H1 (cell line): Measurements from ENCODE around the gene SLIRP. TPM values are rescaled to one million over a fixed set of nuclear protein-coding genes. Genes with fewer than 3 reads are reported as not detected.

Experiments
- CTCF ChIA-PET: fragments of 300-600 bp; sonication (Branson Sonifier 250); formaldehyde crosslinking; loops from one replicate; lab custom pipeline; 2021; ENCODE audit not compliant: partially characterized antibody; lab: Charles Lee
- POLR2A ChIA-PET: fragments of 300-600 bp; sonication (Branson Sonifier 250); formaldehyde crosslinking; loops from one replicate; lab custom pipeline; 2021; ENCODE audit warnings: inconsistent platforms; ENCODE audit not compliant: partially characterized antibody; lab: Charles Lee
- DNase-seq, 2 experiments: peaks; one replicate each; pipeline versions ENCODE4 v3.0.0 to v3.0.0-alpha.2; 2010 to 2022; ENCODE audit warnings: low spot score in 2 of 2, low read depth in 1 of 2, mixed read lengths in 1 of 2
- FAIRE-seq: peaks from 2 replicates; lab custom pipeline; 2011; peaks lifted over from hg19 to GRCh38; lab: Jason Lieb, UNC
- H2AFZ ChIP-seq: 2 replicates; pipeline ENCODE4 v1.8.1; 2012; ENCODE audit warnings: low read length, inconsistent platforms
- H2AK5ac ChIP-seq: 2 replicates; pipeline ENCODE4 v1.6.1; 2013; ENCODE audit warnings: low read depth, low read length
- H2BK120ac ChIP-seq: replicated peaks from 2 replicates; pipeline ENCODE3; 2013; ENCODE audit warnings: low read depth, low read length, inconsistent platforms
- H2BK12ac ChIP-seq: 2 replicates; pipeline ENCODE4 v1.6.1; 2013; ENCODE audit warnings: low read depth, low read length
- H2BK15ac ChIP-seq: 2 replicates; pipeline ENCODE4 v1.6.1; 2013; ENCODE audit warnings: low read length
- H2BK20ac ChIP-seq: 2 replicates; pipeline ENCODE4 v1.6.1; 2013; ENCODE audit warnings: low read length
- H2BK5ac ChIP-seq: 2 replicates; pipeline ENCODE4 v1.6.1; 2013; ENCODE audit warnings: low read depth, low read length
- H3K14ac ChIP-seq: 2 replicates; pipeline ENCODE4 v1.6.1; 2013; ENCODE audit warnings: inconsistent platforms; ENCODE audit not compliant: insufficient read length
- H3K18ac ChIP-seq: 2 replicates; pipeline ENCODE4 v1.6.1; 2013; ENCODE audit warnings: low read length; ENCODE audit errors: extremely low read depth
- H3K23ac ChIP-seq: 2 replicates; pipeline ENCODE4 v1.6.1; 2013; ENCODE audit warnings: inconsistent platforms; ENCODE audit not compliant: insufficient read length
- H3K23me2 ChIP-seq: 2 replicates; pipeline ENCODE4 v1.6.1; 2013; ENCODE audit warnings: low read depth, low read length
- H3K27ac ChIP-seq: 2 replicates; pipeline ENCODE4 v1.6.1; 2011; ENCODE audit warnings: low read depth, low read length, inconsistent platforms
- H3K27me3 ChIP-seq, 4 experiments: replicated peaks in 1 of 4; 1 replicate in 1 of 4; 2 replicates in 3 of 4; pipeline versions ENCODE4 v1.6.1 to v1.8.1; 2011 to 2013; ENCODE audit warnings: low read length in 3 of 4, mild to moderate bottlenecking in 3 of 4, inconsistent platforms in 2 of 4, mixed read lengths in 2 of 4, moderate library complexity in 1 of 4; ENCODE audit not compliant: control insufficient read depth in 3 of 4, insufficient read depth in 3 of 4; ENCODE audit errors: extremely low read depth in 1 of 4
- H3K36me3 ChIP-seq, 4 experiments: 2 replicates each; pipeline versions ENCODE4 v1.6.1 to v1.8.1; 2011 to 2013; ENCODE audit warnings: mild to moderate bottlenecking in 4 of 4, low read length in 3 of 4, moderate library complexity in 2 of 4, control low read depth in 1 of 4, inconsistent platforms in 1 of 4; ENCODE audit not compliant: insufficient read depth in 4 of 4, control insufficient read depth in 2 of 4
- H3K4ac ChIP-seq: replicated peaks from 2 replicates; pipeline ENCODE3; 2013; ENCODE audit warnings: low read length, low read depth, mixed read lengths, inconsistent platforms; ENCODE audit not compliant: insufficient read length
- H3K4me1 ChIP-seq, 4 experiments: replicated peaks in 1 of 4; 1 replicate in 1 of 4; 2 replicates in 3 of 4; pipeline versions ENCODE4 v1.6.1 to v1.8.1; 2011 to 2013; ENCODE audit warnings: low read length in 3 of 4, inconsistent platforms in 2 of 4, mixed read lengths in 1 of 4; ENCODE audit not compliant: insufficient read depth in 4 of 4, control insufficient read depth in 3 of 4
- H3K4me2 ChIP-seq, 2 experiments: 2 replicates each; pipeline versions ENCODE4 v1.6.1 to v1.8.1; 2011 to 2013; ENCODE audit warnings: low read depth in 2 of 2, low read length in 2 of 2, control low read depth in 1 of 2, inconsistent platforms in 1 of 2, mild to moderate bottlenecking in 1 of 2; ENCODE audit not compliant: insufficient read depth in 1 of 2
- H3K4me3 ChIP-seq, 4 experiments: fragments of 200-600, 300-600 bp in 1 of 4; sonication (generic), shearing (Covaris generic), sonication (Bioruptor Twin) in 1 of 4; 2 replicates each; pipeline versions ENCODE4 v1.5.1 to v1.8.1; 2011 to 2016; ENCODE audit warnings: low read length in 4 of 4, low read depth in 3 of 4, control low read depth in 2 of 4, inconsistent platforms in 2 of 4, mild to moderate bottlenecking in 2 of 4, mixed read lengths in 1 of 4, moderate library complexity in 1 of 4; ENCODE audit not compliant: insufficient read depth in 2 of 4; ENCODE audit errors: extremely low read depth in 1 of 4
- H3K56ac ChIP-seq: replicated peaks from 2 replicates; pipeline ENCODE3; 2013; ENCODE audit warnings: low read depth, mild to moderate bottlenecking, mixed read lengths, low read length, inconsistent platforms; ENCODE audit not compliant: insufficient read length
- H3K79me1 ChIP-seq: 2 replicates; pipeline ENCODE4 v1.6.1; 2013; ENCODE audit warnings: low read depth, low read length, control low read depth
- H3K79me2 ChIP-seq, 2 experiments: 2 replicates each; pipeline versions ENCODE4 v1.6.1 to v1.8.1; 2012 to 2013; ENCODE audit warnings: low read length in 2 of 2, mild to moderate bottlenecking in 2 of 2, inconsistent platforms in 1 of 2; ENCODE audit not compliant: insufficient read depth in 2 of 2, control insufficient read depth in 1 of 2
- H3K9ac ChIP-seq, 4 experiments: replicated peaks in 1 of 4; 1 replicate in 1 of 4; 2 replicates in 3 of 4; pipeline versions ENCODE4 v1.6.1 to v1.8.1; 2011 to 2013; ENCODE audit warnings: low read depth in 3 of 4, low read length in 3 of 4, control low read depth in 2 of 4, mild to moderate bottlenecking in 2 of 4, moderate library complexity in 2 of 4, inconsistent platforms in 1 of 4; ENCODE audit errors: extremely low read depth in 1 of 4
- H3K9me3 ChIP-seq, 2 experiments: 2 replicates each; pipeline versions ENCODE4 v1.6.1 to v1.8.1; 2012 to 2013; ENCODE audit warnings: mild to moderate bottlenecking in 2 of 2, moderate library complexity in 2 of 2, control low read depth in 1 of 2, inconsistent platforms in 1 of 2, low read depth in 1 of 2, low read length in 1 of 2, mixed read lengths in 1 of 2; ENCODE audit not compliant: insufficient read depth in 2 of 2
- H4K20me1 ChIP-seq, 2 experiments: replicated peaks in 1 of 2; 2 replicates each; pipeline versions ENCODE3 to v1.8.1; 2011 to 2013; ENCODE audit warnings: inconsistent platforms in 2 of 2, low read length in 2 of 2, mild to moderate bottlenecking in 1 of 2; ENCODE audit not compliant: insufficient read depth in 2 of 2, control insufficient read depth in 1 of 2
- H4K5ac ChIP-seq: 2 replicates; pipeline ENCODE4 v1.6.1; 2013; ENCODE audit warnings: low read length, low read depth, mixed read lengths, inconsistent platforms; ENCODE audit not compliant: insufficient read length
- H4K8ac ChIP-seq: 2 replicates; pipeline ENCODE4 v1.8.0; 2013; ENCODE audit warnings: mild to moderate bottlenecking, moderate library complexity, low read length, inconsistent platforms; ENCODE audit not compliant: insufficient read depth; ENCODE audit errors: extremely low read depth
- H4K91ac ChIP-seq: replicated peaks from 2 replicates; pipeline ENCODE3; 2013; ENCODE audit warnings: low read length, mixed read lengths, inconsistent platforms; ENCODE audit not compliant: insufficient read length
- ASH2L ChIP-seq: fragments of 200-600, 300-600 bp; sonication (generic); IDR thresholded peaks from one replicate; pipeline ENCODE4 v1.7.1; 2017; ENCODE audit warnings: low read length
- EP300 ChIP-seq, 2 experiments: IDR thresholded peaks; 1 replicate in 1 of 2; 2 replicates in 1 of 2; pipeline ENCODE4 v1.6.1; 2011 to 2012; ENCODE audit warnings: low read depth in 2 of 2, low read length in 2 of 2, mild to moderate bottlenecking in 2 of 2, borderline replicate concordance in 1 of 2, inconsistent platforms in 1 of 2, moderate library complexity in 1 of 2
- EZH2 ChIP-seq: fragments of 200-600 bp; sonication (generic); IDR thresholded peaks from 2 replicates; pipeline ENCODE4 v1.7.1; 2012; ENCODE audit warnings: low read depth, mild to moderate bottlenecking, moderate library complexity, low read length, inconsistent platforms; ENCODE audit not compliant: severe bottlenecking
- FOSL1 ChIP-seq: IDR thresholded peaks from 2 replicates; pipeline ENCODE4 v1.6.1; 2011; ENCODE audit warnings: mild to moderate bottlenecking, low read depth, low read length, moderate library complexity; ENCODE audit not compliant: insufficient read depth
- JUN ChIP-seq: IDR thresholded peaks from 2 replicates; pipeline ENCODE4 v1.6.1; 2011; ENCODE audit warnings: low read depth, mild to moderate bottlenecking, improper control_type of control experiment, low read length
- MAFK ChIP-seq: IDR thresholded peaks from 2 replicates; pipeline ENCODE4 v1.6.1; 2012; ENCODE audit warnings: low read depth, mild to moderate bottlenecking, improper control_type of control experiment, low read length
- RXRA ChIP-seq: IDR thresholded peaks from 2 replicates; pipeline ENCODE4 v1.6.1; 2011; ENCODE audit warnings: low read depth, mild to moderate bottlenecking, low read length, moderate library complexity; ENCODE audit not compliant: insufficient read depth
- SP1 ChIP-seq: IDR thresholded peaks from 2 replicates; pipeline ENCODE4 v1.6.1; 2011; ENCODE audit warnings: low read depth, low read length
- TAF1 ChIP-seq: IDR thresholded peaks from 2 replicates; pipeline ENCODE4 v1.6.1; 2011; ENCODE audit warnings: mild to moderate bottlenecking, low read depth, low read length
- TBP ChIP-seq: IDR thresholded peaks from 2 replicates; pipeline ENCODE4 v1.6.1; 2011; ENCODE audit warnings: low read depth, low read length, improper control_type of control experiment
- TEAD4 ChIP-seq: IDR thresholded peaks from 2 replicates; pipeline ENCODE4 v1.6.1; 2012; ENCODE audit warnings: low read depth, low read length, inconsistent platforms, mixed read lengths
- polyA plus RNA-seq, 7 experiments: library from polyadenylated mRNA; depleted of rRNA in 3 of 7; stranded (reverse) in 5 of 7; unstranded in 2 of 7; fragments of >200 nt in 5 of 7; fragments of 200-250 nt in 2 of 7; gene quantifications; 1 replicate in 5 of 7; 2 replicates in 1 of 7; 4 replicates in 1 of 7; pipeline versions ENCODE4 v1.2.1 to v1.2.3, GENCODE V29; 2011 to 2013; ENCODE audit warnings: missing spikeins in 2 of 7, mixed read lengths in 2 of 7
- total RNA-seq: library from RNA; stranded (reverse); fragmentation: NEBNext Ultra II Directional; extraction: Animal tissue kit (Norgen Biotek cat#: 25700); gene quantifications from 2 replicates; pipeline ENCODE4 v1.2.1, GENCODE V29; 2021
- TF ChIP-seq, protein P1 (sequence below): IDR thresholded peaks from 2 replicates; pipeline ENCODE4 v1.6.1; 2011; ENCODE audit warnings: low read depth, mild to moderate bottlenecking, low read length; ENCODE audit not compliant: insufficient read depth
- TF ChIP-seq, protein P2 (sequence below): IDR thresholded peaks from 2 replicates; pipeline ENCODE4 v1.6.1; 2011; ENCODE audit warnings: low read length, improper control_type of control experiment

Gene SLIRP
- total and polyA plus RNA-seq, 2 of the 8 experiments (the other 6 are each of a cell fraction or from before 2014, with no cell fraction given): 374 to 383 TPM

DNA sequence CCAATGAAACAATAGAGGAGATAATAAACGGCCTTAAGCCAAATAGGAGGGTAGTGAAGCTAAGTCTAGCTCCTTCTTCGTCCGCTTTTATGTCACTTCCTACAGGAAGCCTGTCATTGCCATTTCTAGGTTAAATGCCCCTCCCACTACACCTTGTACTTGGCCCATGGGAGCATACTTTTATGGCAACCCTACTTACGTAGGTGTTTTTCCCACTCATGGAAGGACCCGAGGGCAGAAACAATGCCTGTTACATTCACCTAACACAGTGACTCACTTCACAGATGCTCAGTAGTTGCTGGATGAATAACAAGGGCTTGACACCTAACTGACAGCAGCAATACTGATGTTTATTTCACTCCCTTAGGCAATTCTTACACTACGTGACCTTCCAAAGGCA is 44.6 kb upstream of the SLIRP start (continued):
- TF ChIP-seq SP1 (no peak), RXRA (no peak)

DNA sequence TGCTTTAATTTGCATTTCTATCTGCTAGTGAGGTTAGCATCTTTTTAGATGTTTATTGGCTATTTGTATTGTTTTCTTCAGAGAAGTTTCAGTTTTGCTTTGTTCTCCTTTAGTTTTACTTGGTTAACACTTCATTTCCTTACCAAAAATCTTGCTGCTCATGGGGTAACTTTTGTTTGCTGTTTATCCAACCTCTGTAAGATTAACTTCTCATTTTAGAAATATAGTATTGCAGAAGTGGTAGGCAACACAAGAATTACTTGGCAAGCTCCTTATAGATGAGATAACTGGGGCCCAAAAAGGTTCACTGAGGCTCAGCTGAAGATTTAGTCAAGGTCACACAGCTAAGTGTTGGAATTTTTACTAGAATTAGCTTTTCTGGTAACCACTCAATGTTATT is 40.6 kb upstream of the SLIRP start:
- no peak overlapping the region for H4K8ac ChIP-seq
- TF ChIP-seq, protein P1, sequence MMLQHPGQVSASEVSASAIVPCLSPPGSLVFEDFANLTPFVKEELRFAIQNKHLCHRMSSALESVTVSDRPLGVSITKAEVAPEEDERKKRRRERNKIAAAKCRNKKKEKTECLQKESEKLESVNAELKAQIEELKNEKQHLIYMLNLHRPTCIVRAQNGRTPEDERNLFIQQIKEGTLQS: no peak
- no peak for TF ChIP-seq TBP
- TF ChIP-seq TAF1: no peak
- no peak for TF ChIP-seq EZH2
- TF ChIP-seq TEAD4: no peak
- no peak for TF ChIP-seq FOSL1
- TF ChIP-seq ASH2L: no peak
- TF ChIP-seq EP300 (IDR thresholded peaks at IDR 0.05; ENCODE audit: borderline replicate concordance in 1 of 2, low read depth in 2 of 2, low read length in 2 of 2): no peak
- no peak for TF ChIP-seq MAFK
- TF ChIP-seq, protein P2, sequence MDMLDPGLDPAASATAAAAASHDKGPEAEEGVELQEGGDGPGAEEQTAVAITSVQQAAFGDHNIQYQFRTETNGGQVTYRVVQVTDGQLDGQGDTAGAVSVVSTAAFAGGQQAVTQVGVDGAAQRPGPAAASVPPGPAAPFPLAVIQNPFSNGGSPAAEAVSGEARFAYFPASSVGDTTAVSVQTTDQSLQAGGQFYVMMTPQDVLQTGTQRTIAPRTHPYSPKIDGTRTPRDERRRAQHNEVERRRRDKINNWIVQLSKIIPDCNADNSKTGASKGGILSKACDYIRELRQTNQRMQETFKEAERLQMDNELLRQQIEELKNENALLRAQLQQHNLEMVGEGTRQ: no peak
- no peak for TF ChIP-seq JUN
- TF ChIP-seq, all 59 proteins: peak for 0
- Histone ChIP-seq H3K4me2 (no peak overlapping the region), H2AFZ (no peak overlapping the region), H2BK5ac (no peak overlapping the region), H4K5ac (no peak overlapping the region), H2BK120ac (no peak overlapping the region), H4K20me1 (no peaks in the 10 kb centered on the region), H3K23me2 (no peaks in the 10 kb centered on the region; the same call in 1 of the 2 replicates), H3K4ac (no peak overlapping the region), H3K9ac (no peak overlapping the region), H3K14ac (no peak overlapping the region), H2BK12ac (no peak overlapping the region), H2AK5ac (no peak overlapping the region), H3K23ac (no peak overlapping the region), H3K9me3 (no peaks in the 10 kb centered on the region), H3K79me1 (no peaks in the 10 kb centered on the region), H3K4me1 (no peaks in the 10 kb centered on the region), H2BK20ac (no peak overlapping the region), H3K18ac (no peak overlapping the region), H3K27ac (no peak overlapping the region), H2BK15ac (no peak overlapping the region), H3K4me3 (no peak overlapping the region), H4K91ac (no peak overlapping the region), H3K36me3 (no peaks in the 10 kb centered on the region; a peak in 1 of 8 replicates), H3K27me3 (no peaks in the 10 kb centered on the region), H3K79me2 (no peaks in the 10 kb centered on the region), H3K56ac (no peak overlapping the region)
- FAIRE-seq: no peak
- ChIA-PET CTCF (interaction anchor here (0.6 to 2.2 kb wide), 2 partner anchors 13 to 17 kb away, joined by 4 to 8 read pairs; no protein-coding TSS in a partner anchor), POLR2A (no interaction called here)
- no peak for DNase-seq
